Gastrocnemius medialis (tissue), 4 donors: ENCODE results near the gene LPCAT1.

ENCODE experiments used
- POLR2A ChIP-seq, 2 donors: fragments of 450-650 bp; IDR thresholded peaks; one replicate each; pipeline ENCODE4 v1.6.1; 2017; ENCODE audit warnings: antibody characterized with exemption in 2 of 2, mild to moderate bottlenecking in 2 of 2, moderate library complexity in 2 of 2
- TF ChIP-seq, protein P1 (sequence below), 5 experiments: fragments of 450-650 bp in 3 of 5; fragments of 200-600 bp in 2 of 5; sonication (generic) in 2 of 5; IDR thresholded peaks in 4 of 5; conservative IDR thresholded peaks in 1 of 5; 1 replicate in 4 of 5; 2 replicates in 1 of 5; pipeline ENCODE4 v1.5.1; 2016 to 2019; ENCODE audit warnings: antibody characterized with exemption in 5 of 5, mild to moderate bottlenecking in 3 of 5, moderate library complexity in 3 of 5

- no peak for TF ChIP-seq POLR2A (IDR thresholded peaks at IDR 0.05)
- TF ChIP-seq, protein P1, sequence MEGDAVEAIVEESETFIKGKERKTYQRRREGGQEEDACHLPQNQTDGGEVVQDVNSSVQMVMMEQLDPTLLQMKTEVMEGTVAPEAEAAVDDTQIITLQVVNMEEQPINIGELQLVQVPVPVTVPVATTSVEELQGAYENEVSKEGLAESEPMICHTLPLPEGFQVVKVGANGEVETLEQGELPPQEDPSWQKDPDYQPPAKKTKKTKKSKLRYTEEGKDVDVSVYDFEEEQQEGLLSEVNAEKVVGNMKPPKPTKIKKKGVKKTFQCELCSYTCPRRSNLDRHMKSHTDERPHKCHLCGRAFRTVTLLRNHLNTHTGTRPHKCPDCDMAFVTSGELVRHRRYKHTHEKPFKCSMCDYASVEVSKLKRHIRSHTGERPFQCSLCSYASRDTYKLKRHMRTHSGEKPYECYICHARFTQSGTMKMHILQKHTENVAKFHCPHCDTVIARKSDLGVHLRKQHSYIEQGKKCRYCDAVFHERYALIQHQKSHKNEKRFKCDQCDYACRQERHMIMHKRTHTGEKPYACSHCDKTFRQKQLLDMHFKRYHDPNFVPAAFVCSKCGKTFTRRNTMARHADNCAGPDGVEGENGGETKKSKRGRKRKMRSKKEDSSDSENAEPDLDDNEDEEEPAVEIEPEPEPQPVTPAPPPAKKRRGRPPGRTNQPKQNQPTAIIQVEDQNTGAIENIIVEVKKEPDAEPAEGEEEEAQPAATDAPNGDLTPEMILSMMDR (IDR thresholded peaks at IDR 0.05 in 4 of 5, conservative IDR thresholded peaks at IDR 0.05 in 1 of 5): no peak
Measured at GRCh38 chr5:1447671-1448361, 75.9 kb downstream of the LPCAT1 start.
